ENCODE data around the gene CLASRP.

CLASRP gene

GRCh38 chr19:45063851-45064801 lies 25.3 kb downstream of the CLASRP start:
- TF ChIP-seq GATA1 (IDR thresholded peaks at IDR 0.05; ENCODE audit: low read depth, low read length): no peak
- TF ChIP-seq POLR2A (IDR thresholded peaks at IDR 0.05; ENCODE audit: low read length): no peak
- DNase-seq: no peak

GRCh38 chr19:45066921-45067661 lies 28.2 kb downstream of the CLASRP start:
- no peak for DNase-seq
- no peak for TF ChIP-seq POLR2A (IDR thresholded peaks at IDR 0.05; ENCODE audit: low read length)
- TF ChIP-seq GATA1 (IDR thresholded peaks at IDR 0.05; ENCODE audit: low read depth, low read length): no peak

DNA sequence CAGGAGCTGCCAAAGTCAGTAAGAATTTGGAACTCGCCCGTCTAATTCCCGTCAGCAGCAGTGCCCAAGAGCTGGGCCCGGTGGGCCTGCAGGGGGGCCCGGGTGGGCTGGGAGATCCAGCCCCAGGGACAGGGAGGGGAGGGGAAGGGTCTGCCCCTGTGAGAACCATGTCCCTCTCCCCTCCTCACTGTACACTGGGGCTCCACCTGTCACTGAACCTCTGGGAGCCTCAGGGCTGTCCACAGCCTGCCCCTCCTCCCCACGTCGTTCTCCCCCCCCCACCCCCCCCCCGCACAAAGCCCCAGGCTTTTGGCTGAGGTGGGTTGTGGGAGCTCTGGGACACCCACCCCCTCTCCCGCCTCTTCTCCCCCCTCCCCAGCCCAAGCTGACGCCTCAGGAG lies 29.2 kb downstream of the CLASRP start:
- DNase-seq: no peak
- TF ChIP-seq POLR2A (IDR thresholded peaks at IDR 0.05; ENCODE audit: low read length): no peak
- TF ChIP-seq GATA1 (IDR thresholded peaks at IDR 0.05; ENCODE audit: low read depth, low read length): no peak

GRCh38 chr19:45069056-45069455 lies 30.2 kb downstream of the CLASRP start:
- no peak for TF ChIP-seq GATA1 (IDR thresholded peaks at IDR 0.05; ENCODE audit: low read depth, low read length)
- TF ChIP-seq POLR2A (IDR thresholded peaks at IDR 0.05; ENCODE audit: low read length): no peak
- no peak for DNase-seq

DNA sequence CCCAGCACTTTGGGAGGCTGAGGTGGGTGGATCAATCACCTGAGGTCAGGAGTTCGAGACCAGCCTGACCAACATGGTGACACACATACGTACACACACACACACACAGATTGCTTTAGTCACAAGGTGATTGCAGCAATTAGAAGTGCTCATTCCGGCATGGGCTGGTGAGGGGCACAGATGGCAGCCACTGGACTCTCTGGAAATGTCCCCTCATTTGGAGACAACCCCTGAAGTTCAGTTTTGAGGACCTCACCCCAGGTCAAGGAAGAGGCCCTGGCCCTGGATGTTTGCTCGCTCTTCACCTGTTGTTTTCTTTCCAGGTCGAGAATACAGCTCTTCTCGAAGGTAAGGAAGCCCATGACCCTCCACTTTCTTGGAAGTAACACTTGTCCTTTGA lies 31.4 kb downstream of the CLASRP start:
- no peak for TF ChIP-seq POLR2A (IDR thresholded peaks at IDR 0.05; ENCODE audit: low read length)
- TF ChIP-seq GATA1 (IDR thresholded peaks at IDR 0.05; ENCODE audit: low read depth, low read length): no peak
- DNase-seq: no peak

- no peak for TF ChIP-seq POLR2A (IDR thresholded peaks at IDR 0.05; ENCODE audit: low read length)
- no peak for TF ChIP-seq GATA1 (IDR thresholded peaks at IDR 0.05; ENCODE audit: low read depth, low read length)
- no peak for DNase-seq
These were observed 32.2 kb downstream of the CLASRP start for GRCh38 chr19:45070861-45071544.

DNA sequence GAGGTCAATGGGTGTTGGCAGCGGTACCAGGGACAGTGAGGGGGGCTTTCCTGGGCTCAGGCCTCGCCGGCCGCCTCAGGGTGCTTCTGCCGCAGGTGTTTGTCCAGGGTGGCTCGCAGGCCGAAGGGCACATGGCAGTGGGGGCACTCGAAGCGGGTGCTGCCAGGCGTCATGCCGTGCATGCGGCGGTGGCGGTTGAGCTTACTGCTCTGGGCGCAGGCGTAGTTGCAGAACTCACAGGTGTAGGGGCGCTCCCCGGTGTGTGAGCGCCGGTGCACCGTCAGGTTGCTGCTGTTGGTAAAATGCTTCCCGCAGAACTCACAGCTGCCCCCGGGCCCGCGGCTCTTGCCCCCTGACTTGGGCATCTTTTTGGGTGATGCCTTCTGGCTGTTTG lies 32.7 kb downstream of the CLASRP start:
- TF ChIP-seq POLR2A (IDR thresholded peaks at IDR 0.05; ENCODE audit: low read length): no peak
- TF ChIP-seq GATA1 (IDR thresholded peaks at IDR 0.05; ENCODE audit: low read depth, low read length): no peak
- DNase-seq: no peak

DNA sequence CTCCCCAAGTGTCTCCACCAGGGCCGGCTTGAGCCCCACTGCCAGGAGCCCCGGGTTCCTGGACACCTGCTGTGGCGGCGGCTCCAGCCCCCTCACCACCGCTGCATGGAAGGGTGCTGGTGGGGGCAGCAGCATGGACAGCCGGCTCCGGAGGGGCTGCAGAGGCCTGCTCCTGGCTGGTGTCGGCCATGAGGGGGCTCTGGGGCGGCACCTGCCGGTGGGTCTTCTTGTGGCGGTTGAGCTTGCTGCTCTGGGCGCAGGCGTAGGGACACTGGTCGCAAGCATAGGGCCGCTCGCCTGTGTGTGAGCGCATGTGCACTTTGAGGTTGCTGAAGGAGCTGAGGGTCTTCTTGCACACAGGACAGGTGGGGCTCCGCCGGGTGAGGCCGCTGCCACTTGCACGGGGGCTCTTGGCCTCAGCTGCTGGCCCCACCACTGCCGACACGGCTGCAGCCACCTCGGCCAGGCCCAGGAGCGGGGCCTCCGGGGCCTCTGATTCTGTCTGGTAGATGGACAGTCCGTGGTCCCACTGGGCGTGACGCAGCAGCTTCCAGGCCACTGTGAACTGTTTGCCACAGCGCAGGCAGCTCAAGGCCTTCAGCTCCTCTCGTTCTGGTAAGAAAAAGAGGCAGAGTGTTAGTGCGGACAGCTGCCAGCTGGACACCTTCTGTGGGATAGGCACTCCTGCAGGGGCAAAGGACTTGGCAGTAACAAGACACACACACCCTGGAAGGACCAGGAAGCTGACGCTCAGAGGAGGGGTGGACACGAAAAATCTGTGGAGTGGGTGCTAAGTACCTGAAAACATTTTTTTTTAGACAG lies 33.3 kb downstream of the CLASRP start:
- no peak for TF ChIP-seq POLR2A (IDR thresholded peaks at IDR 0.05; ENCODE audit: low read length)
- no peak for TF ChIP-seq GATA1 (IDR thresholded peaks at IDR 0.05; ENCODE audit: low read depth, low read length)
- DNase-seq: no peak

GRCh38 chr19:45074744-45075300 lies 36.0 kb downstream of the CLASRP start:
- TF ChIP-seq POLR2A (IDR thresholded peaks at IDR 0.05; ENCODE audit: low read length): no peak
- TF ChIP-seq GATA1 (IDR thresholded peaks at IDR 0.05; ENCODE audit: low read depth, low read length): no peak
- no peak for DNase-seq

- DNase-seq: peak; percentile 74 to 79
- TF ChIP-seq POLR2A (IDR thresholded peaks at IDR 0.05; ENCODE audit: low read length): no peak
These were observed 36.6 kb downstream of the CLASRP start for GRCh38 chr19:45075301-45076028.

- DNase-seq: peak; percentile 85 to 89
- no peak for TF ChIP-seq GATA1 (IDR thresholded peaks at IDR 0.05; ENCODE audit: low read depth, low read length)
- peak; percentile 32 for TF ChIP-seq POLR2A (IDR thresholded peaks at IDR 0.05; ENCODE audit: low read length)
These were observed 37.4 kb downstream of the CLASRP start, which contains the start of gene ZNF296 for GRCh38 chr19:45076029-45076850. Gene ZNF296, minus strand, starts transcription at chr19:45076478. Its CDS starts 105 bp downstream, at chr19:45076373.

All from erythroblast (primary cell).